Muscle layer of colon (tissue), 2 donors: ENCODE measurements around the gene OXSR1.

ENCODE experiments used
- H3K27ac ChIP-seq: one replicate; pipeline ENCODE4 v1.7.0; 2013; ENCODE audit warnings: low read depth, mild to moderate bottlenecking, low read length, moderate library complexity
- H3K27me3 ChIP-seq, 2 donors: one replicate each; pipeline ENCODE4 v1.7.0; 2013; ENCODE audit warnings: low read length in 2 of 2, mild to moderate bottlenecking in 2 of 2; ENCODE audit not compliant: insufficient read depth in 2 of 2, control insufficient read depth in 1 of 2
- H3K36me3 ChIP-seq: one replicate; pipeline ENCODE4 v1.7.0; 2013; ENCODE audit warnings: mild to moderate bottlenecking, low read length; ENCODE audit not compliant: insufficient read depth
- H3K4me1 ChIP-seq: one replicate; pipeline ENCODE4 v1.7.0; 2013; ENCODE audit warnings: mild to moderate bottlenecking, low read length; ENCODE audit not compliant: insufficient read depth
- H3K4me3 ChIP-seq, 2 donors: one replicate each; pipeline ENCODE4 v1.7.0; 2013; ENCODE audit warnings: low read length in 2 of 2, low read depth in 1 of 2, mild to moderate bottlenecking in 1 of 2, moderate library complexity in 1 of 2
- H3K9ac ChIP-seq: one replicate; pipeline ENCODE4 v1.7.0; 2013; ENCODE audit warnings: low read length
- H3K9me3 ChIP-seq: one replicate; pipeline ENCODE4 v1.7.0; 2013; ENCODE audit warnings: mild to moderate bottlenecking, low read length
- donor health status: abdominal sarcoma.
- donor health status: Adenocarcinoma of cecum.

Gene OXSR1

DNA sequence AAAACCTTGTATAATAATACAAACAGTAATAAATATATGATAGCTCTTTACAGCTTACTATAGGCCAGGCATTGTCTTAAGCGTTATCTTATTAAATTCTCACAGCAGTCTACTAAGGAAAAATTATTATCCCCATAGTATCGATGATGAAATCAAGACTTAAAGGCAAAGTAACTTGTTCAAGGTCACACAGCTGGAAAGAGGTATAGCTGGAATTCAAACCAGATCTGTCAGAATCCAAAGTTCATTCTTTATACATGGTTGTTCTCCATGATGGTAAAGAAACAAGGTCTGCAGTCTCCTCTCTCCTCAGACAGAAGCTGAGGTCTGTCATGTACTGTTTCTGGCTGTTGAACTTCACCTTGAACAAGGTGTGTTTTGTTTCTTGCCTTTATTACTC, 84.9 kb downstream of the OXSR1 start:
- Histone ChIP-seq H3K27ac (no peak overlapping the region), H3K9me3 (no peaks in the 10 kb centered on the region), H3K4me3 (no peak overlapping the region), H3K27me3 (no peaks in the 10 kb centered on the region), H3K9ac (no peak overlapping the region), H3K36me3 (peaks cover 56% of the 10 kb centered on the region), H3K4me1 (no peaks in the 10 kb centered on the region)

DNA sequence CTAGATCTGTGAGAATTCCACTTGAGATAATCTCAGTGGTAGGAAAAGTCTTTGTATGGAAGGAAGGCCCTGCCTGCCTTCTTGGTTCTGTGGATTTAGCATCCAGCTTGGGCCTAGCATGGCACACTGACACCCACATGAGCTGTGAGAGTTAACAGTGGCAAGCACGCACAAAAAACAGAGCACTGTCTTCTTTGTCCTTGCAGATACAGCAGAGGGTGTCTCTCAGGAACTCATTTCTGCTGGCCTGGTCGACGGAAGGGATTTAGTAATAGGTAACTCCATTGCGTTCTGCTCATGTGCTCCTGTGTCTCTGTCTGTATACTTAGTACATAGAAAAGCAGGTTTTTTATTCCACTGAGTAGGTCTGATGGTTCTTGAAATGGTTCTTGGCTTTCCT, 85.9 kb downstream of the OXSR1 start:
- H3K4me1 ChIP-seq, result no peaks in the 10 kb centered on the region
- no peak overlapping the region for H3K4me3 ChIP-seq
- H3K36me3 ChIP-seq, result peaks cover 51% of the 10 kb centered on the region
- H3K27me3 ChIP-seq, result no peaks in the 10 kb centered on the region
- H3K9ac ChIP-seq, result no peak overlapping the region
- H3K27ac ChIP-seq, result no peak overlapping the region
- no peaks in the 10 kb centered on the region for H3K9me3 ChIP-seq

DNA sequence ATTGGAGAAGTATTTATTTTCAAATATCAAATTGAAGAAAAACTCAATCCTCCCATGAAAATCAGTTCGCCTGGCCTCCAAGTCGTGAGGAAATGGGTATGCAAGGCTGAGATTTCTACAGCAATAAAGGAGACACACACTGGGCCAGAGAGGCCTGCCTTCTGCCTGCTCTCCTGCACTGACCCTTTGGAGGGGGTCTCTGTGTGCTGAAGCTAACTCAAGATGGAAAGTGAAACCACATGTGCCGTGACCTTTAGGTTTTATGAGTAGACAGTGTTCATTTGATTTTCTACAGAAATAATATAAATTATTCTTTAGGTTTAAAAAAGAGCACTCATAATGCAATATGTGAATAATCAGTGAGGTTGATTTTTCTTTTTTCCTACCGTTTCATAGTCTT, 88.4 kb downstream of the OXSR1 start:
- Histone ChIP-seq H3K4me3 (no peak overlapping the region), H3K27me3 (no peaks in the 10 kb centered on the region), H3K9ac (no peak overlapping the region), H3K27ac (no peak overlapping the region), H3K4me1 (no peaks in the 10 kb centered on the region), H3K36me3 (peaks cover 41% of the 10 kb centered on the region), H3K9me3 (no peaks in the 10 kb centered on the region)

DNA sequence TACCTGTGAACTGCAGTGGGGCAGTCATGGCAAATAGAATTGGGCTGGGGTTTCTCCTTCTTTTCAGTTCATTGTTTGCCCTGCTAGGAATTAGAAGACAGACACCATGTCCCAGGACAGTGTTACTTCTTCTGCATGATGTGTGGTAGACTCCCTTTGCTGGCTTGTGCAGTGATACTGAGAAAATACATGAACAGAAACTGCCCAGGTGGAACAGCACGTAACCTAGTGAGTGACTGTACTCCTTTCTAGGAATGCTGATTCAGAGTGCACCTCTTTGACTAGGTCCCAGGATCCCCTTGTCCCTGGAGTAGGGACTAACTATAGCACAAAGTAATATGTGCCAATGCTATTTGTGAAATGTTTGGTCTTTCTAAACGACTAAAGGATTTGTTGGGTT, 89.5 kb downstream of the OXSR1 start:
- H3K27ac ChIP-seq, result no peak overlapping the region
- no peaks in the 10 kb centered on the region for H3K4me1 ChIP-seq
- no peak overlapping the region for H3K4me3 ChIP-seq
- H3K36me3 ChIP-seq, result peaks cover 40% of the 10 kb centered on the region
- no peak overlapping the region for H3K9ac ChIP-seq
- H3K27me3 ChIP-seq, result no peaks in the 10 kb centered on the region
- no peaks in the 10 kb centered on the region for H3K9me3 ChIP-seq

DNA sequence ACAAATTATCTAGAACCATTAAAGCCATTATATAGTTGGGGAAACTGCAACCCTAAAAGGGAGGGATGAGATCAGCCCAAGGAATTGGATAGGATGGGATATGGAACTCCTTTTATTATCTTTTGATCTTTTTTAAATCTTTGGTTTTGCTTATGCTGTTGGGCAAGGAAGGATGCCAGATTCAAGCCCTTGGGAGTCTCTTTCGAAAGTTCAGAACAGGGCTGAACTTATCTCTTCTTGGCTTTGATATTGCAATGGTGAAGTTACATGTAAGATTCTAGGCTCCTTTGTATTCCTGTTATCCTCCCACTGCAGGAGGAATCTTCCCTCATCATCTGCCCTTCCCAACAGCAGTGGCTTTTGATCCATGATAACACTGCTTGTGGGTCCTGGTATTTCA, 90.3 kb downstream of the OXSR1 start:
- no peaks in the 10 kb centered on the region for H3K4me1 ChIP-seq
- H3K9ac ChIP-seq, result no peak overlapping the region
- peaks cover 40% of the 10 kb centered on the region for H3K36me3 ChIP-seq

DNA sequence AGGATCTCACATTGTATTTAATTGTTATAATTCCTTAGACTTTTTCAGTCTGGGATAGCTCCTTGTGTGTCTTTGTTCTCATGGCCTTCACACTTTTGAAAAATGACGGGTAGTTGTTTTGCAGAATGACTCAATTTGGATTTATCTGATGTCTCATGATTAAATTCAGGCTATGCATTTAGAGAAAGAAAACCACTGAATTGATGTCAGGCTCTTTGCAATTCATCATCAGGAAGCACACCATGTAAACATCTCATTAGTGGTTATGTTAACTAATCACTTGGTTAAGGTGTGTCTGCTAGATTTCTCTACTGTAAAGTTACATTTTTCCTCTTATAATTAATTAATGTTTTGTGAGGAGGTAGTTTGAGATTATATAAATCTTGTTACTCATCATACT, 92.2 kb downstream of the OXSR1 start:
- Histone ChIP-seq H3K4me1 (no peaks in the 10 kb centered on the region), H3K27ac (no peak overlapping the region), H3K9me3 (no peaks in the 10 kb centered on the region), H3K36me3 (peaks cover 25% of the 10 kb centered on the region), H3K27me3 (no peaks in the 10 kb centered on the region), H3K4me3 (no peak overlapping the region), H3K9ac (no peak overlapping the region)

More for the DNA sequence above, 90.3 kb downstream of the OXSR1 start:
- no peaks in the 10 kb centered on the region for H3K27me3 ChIP-seq
- H3K9me3 ChIP-seq, result no peaks in the 10 kb centered on the region
- H3K27ac ChIP-seq, result no peak overlapping the region
- no peak overlapping the region for H3K4me3 ChIP-seq

DNA sequence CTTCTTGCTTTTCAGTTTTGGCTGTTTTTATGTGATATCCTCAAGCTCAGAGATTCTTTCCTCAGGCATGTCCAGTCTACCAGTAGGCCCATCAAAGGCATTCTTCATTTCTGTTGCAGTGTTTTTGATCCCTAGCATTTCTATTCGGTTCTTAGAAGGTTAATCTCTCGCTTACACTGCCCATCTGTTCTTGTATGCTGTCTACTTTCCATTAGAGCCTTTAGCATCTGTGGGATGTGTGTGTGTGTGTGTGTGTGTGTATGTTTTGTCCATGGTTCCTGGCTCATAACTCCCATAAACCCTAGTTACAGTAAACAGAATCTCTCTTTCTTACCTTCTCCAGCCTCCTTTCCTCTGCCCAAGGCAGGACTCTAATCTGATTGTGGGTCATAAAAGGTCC, 95.1 kb downstream of the OXSR1 start:
- no peaks in the 10 kb centered on the region for H3K9me3 ChIP-seq
- H3K27me3 ChIP-seq, result no peaks in the 10 kb centered on the region
- no peak overlapping the region for H3K4me3 ChIP-seq
- H3K9ac ChIP-seq, result no peak overlapping the region
- no peaks in the 10 kb centered on the region for H3K4me1 ChIP-seq
- H3K36me3 ChIP-seq, result no peaks in the 10 kb centered on the region
- H3K27ac ChIP-seq, result no peak overlapping the region

DNA sequence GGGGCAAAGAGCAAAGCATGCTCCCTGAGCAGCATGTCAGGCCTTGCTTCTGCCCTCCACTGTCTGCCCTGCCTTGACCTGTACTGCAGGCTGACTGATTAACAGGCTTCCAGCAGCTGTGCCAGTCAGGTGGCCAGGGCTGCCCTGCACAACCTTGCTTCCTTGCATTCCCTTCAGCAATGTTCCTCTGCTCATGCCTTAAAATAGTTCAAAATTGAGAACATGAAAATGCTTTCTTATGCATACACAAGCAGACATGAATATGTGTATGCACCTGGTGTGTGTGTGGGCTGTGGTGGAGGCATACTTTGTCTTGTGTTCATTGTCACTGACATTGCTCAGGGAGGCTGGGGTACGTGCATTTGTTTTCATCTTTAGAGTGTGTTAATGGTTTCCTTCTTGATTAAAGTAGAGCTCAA, 99.0 kb downstream of the OXSR1 start:
- H3K9ac ChIP-seq, result no peak overlapping the region
- H3K9me3 ChIP-seq, result no peaks in the 10 kb centered on the region
- H3K4me1 ChIP-seq, result no peaks in the 10 kb centered on the region
- H3K4me3 ChIP-seq, result no peak overlapping the region
- H3K27ac ChIP-seq, result no peak overlapping the region
- no peaks in the 10 kb centered on the region for H3K36me3 ChIP-seq
- H3K27me3 ChIP-seq, result no peaks in the 10 kb centered on the region

DNA sequence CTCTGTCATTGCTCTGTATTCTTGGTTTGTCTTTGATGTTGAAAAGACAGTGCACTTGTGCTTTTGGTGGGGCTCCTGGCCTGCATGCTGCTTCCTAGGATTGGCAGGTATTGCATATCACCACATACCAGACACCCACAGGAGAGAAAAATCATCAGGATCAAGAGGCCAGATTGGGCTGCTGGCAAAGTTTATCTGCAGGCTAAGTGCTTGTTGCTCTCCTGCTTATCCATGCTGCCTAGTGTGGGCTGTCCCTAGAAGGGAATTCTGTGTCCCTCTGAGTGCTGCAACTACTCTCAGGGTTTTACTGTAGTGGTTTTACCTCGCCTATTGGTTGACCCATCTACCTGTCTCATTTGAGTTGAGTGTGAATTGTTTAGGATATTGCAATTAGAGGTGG, 99.4 kb downstream of the OXSR1 start:
- Histone ChIP-seq H3K9me3 (no peaks in the 10 kb centered on the region), H3K4me3 (no peak overlapping the region), H3K9ac (no peak overlapping the region), H3K27me3 (no peaks in the 10 kb centered on the region), H3K4me1 (no peaks in the 10 kb centered on the region), H3K36me3 (no peaks in the 10 kb centered on the region), H3K27ac (no peak overlapping the region)

DNA sequence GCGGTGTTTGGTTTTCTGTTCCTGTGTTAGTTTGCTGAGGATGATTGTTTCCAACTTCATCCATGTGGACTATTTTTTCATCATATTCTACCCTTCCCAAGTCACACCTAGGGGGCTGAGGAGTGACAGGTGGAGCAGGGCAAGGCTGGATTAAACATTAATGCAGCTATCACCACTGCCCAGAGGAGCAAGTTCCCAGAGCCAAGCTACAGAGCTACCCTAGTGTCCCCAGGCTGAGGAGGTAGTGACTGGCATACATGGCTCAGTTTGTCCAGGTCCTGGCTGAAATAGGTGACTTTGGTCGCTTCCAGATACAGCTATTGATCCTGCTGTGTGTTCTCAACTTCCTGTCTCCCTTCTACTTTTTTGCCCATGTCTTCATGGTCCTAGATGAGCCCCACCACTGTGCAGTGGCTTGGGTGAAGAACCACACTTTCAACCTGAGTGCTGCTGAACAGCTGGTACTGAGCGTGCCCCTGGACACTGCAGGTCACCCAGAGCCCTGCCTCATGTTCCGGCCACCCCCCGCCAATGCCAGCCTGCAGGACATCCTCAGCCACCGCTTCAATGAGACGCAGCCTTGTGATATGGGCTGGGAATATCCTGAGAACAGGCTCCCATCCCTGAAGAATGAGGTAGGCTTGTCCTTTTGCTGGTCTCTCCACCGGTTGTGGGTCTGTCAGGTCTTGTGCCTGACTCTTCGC, 100.4 kb downstream of the OXSR1 start, which contains the start of gene SLC22A13:
Gene SLC22A13, plus strand, starts transcription at position 209 of the 704 bp plus-strand sequence. Its CDS starts 49 bp downstream, at position 258.
- H3K4me1 ChIP-seq, result no peaks in the 10 kb centered on the region
- H3K9ac ChIP-seq, result no peak within 1 kb of the TSS
- H3K9me3 ChIP-seq, result no peaks in the 10 kb centered on the region
- no peaks in the 10 kb centered on the region for H3K27me3 ChIP-seq
- H3K27ac ChIP-seq, result no peak within 1 kb of the TSS
- no peaks in the 10 kb centered on the region for H3K36me3 ChIP-seq
- no peak within 1 kb of the TSS for H3K4me3 ChIP-seq

DNA sequence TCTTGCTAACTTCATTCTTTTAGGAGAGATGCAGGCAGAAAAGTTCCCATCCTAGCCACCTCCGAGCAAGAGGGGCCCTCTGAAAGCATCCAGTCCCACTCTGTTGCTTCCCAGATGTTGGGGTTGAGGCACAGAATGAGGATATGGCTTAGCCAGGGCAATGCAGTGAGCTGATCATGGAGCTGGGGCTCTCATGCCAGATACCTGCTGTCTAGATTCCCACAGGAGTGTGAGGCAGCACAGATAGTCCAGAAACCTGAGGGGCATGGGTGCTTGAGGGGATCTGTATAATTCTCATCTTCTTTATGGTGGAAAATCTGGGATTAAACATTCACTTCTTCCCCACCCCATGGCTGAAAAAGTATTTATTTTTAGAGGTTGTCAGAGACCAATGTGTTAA, 101.5 kb downstream of the OXSR1 start:
- no peak overlapping the region for H3K4me3 ChIP-seq
- no peaks in the 10 kb centered on the region for H3K4me1 ChIP-seq
- H3K9me3 ChIP-seq, result no peaks in the 10 kb centered on the region
- H3K9ac ChIP-seq, result no peak overlapping the region
- H3K27me3 ChIP-seq, result no peaks in the 10 kb centered on the region
- no peak overlapping the region for H3K27ac ChIP-seq
- no peaks in the 10 kb centered on the region for H3K36me3 ChIP-seq

DNA sequence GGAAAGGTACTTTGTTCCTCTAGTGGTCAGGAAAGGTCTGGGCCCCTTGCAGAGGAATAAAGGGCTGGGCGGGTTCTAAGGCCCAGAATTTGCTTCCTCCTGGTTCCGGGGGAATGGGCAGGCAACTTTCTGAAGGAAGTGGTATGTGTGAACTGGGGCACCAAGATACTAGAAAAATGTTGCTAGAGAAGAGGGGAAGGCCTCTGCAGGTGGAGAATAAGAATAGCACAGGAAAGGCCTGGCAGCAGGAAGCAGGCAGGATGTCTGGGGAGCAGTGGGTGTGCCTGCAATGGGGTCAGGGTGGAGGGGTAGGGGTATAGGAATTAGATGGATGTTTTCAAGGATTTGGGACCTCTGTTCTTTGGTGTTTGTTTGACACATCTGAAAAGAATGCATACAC, 102.3 kb downstream of the OXSR1 start:
- H3K36me3 ChIP-seq, result no peaks in the 10 kb centered on the region
- H3K9ac ChIP-seq, result no peak overlapping the region
- no peaks in the 10 kb centered on the region for H3K4me1 ChIP-seq
- no peaks in the 10 kb centered on the region for H3K9me3 ChIP-seq
- no peaks in the 10 kb centered on the region for H3K27me3 ChIP-seq
- H3K4me3 ChIP-seq, result no peak overlapping the region
- no peak overlapping the region for H3K27ac ChIP-seq
